Islet precursor cell (in vitro differentiated cells): ENCODE results near the gene ADAP1.
"Not testable (repeated sequence)": the region's sequence is repeated elsewhere in the genome, so short reads cannot be mapped to it uniquely, and the experiment has no call there.

ENCODE experiments used
- DNase-seq: peaks from one replicate; pipeline ENCODE4 v3.0.0-alpha.2; 2018

Gene ADAP1

GRCh38 chr7:877312-878232 lies 76.9 kb downstream of the ADAP1 start:
- DNase-seq: peak; percentile 77

- DNase-seq: no peak
Observed at GRCh38 chr7:876972-877311, 77.5 kb downstream of the ADAP1 start.

DNA sequence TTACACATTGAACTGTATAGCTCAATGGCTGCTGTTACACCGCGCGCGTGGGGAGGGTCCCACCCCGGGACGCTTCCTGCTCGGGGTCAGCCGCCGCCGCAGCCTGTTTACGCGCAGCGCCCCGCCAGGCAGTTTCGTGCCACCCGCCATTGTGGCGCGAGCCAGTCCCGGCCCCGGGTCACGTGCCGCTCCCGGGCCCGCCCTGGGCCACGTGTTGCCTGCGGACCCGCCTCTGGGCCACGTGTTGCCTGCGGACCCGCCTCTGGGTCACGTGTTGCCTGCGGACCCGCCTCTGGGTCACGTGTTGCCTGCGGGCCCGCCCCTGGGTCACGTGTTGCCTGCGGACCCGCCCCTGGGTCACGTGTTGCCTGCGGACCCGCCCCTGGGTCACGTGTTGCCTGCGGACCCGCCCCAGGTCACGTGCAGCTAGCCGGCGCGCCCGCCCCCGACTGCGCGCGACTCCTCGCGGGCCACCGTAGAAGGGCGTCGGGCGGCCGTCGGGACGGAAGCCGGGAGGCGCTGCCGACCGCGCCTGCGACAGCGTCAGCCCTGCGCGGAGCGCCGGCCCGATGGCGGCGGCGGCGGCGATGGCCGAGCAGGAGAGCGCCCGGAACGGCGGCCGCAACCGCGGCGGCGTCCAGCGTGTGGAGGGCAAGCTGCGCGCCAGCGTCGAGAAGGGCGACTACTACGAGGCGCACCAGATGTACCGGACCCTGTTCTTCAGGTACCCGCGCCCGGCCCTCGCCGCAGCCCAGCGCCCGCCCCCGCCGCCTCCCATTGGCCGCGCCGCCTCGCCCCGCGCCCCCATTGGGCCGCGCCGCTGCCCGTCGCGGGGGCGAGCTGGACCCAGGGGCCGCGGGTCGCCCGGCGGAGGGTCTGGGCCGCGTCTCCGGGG lies 78.2 kb downstream of the ADAP1 start, which contains the start of gene GET4:
Gene GET4, plus strand, starts transcription at position 478 of the 895 bp plus-strand sequence. Its CDS starts 92 bp downstream, at position 570.
- DNase-seq: peak; percentile 97

DNA sequence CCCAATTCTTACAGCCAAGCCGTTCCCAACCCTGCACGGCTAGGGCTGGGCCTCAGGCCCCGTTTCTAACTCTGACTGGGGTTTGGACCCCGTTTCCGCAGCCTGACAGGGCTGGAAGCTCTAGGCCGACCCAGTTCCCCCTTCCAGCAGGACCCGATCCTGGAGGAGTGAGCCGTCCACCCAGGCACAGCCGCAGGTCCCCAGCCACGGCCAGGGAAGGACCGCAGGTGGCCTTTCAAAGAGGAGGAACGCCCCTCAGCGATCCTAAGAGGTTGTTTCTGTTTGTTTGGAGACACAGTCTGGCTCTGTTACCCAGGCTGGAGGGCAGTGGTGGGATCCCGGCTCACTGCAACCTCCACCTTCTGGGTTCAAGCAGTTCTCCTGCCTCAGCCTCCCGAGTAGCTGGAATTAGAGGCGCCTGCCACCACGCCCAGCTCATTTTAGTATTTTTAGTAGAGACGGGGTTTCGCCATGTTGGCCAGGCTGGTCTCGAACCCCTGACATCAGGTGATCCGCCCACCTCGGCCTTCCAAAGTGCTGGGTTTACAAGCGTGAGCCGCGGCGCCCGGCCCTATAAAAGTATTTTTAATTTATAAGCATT lies 78.9 kb downstream of the ADAP1 start:
- no peak for DNase-seq

- no peak for DNase-seq
Observed at GRCh38 chr7:875051-875450, 79.4 kb downstream of the ADAP1 start.

- DNase-seq: no peak
Observed at GRCh38 chr7:874031-874749, 80.3 kb downstream of the ADAP1 start.

DNA sequence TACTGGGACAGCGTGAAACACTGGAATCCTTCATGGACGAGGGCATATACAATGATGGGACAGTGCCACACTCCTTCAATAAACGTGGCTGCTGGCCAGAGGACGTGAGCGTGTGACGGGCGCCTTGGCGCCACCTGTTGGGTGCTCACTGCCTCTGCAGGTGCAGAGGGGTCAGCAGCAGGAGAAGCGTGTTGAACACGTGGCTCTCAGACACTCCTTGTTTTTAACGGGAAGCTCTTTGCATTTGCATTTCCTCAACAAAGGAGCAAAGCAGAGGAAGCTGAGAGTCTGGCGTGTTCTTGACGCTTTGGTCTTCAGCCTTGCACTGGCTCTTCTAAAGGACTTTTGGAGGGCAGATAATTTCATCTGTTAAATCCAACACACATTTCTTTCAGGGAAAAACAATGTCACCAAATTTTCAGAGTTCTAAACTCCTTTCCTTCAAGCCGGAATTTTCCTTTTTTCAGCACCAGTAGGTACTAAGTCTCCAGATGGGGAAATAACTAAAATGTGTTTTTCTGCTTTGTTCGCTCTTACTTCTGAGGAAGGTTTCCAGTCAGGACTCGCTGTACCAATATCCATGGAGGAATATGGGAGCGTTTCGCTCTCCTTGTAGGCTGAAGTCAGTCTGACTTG lies 81.0 kb downstream of the ADAP1 start:
- peak; percentile 89 for DNase-seq

DNA sequence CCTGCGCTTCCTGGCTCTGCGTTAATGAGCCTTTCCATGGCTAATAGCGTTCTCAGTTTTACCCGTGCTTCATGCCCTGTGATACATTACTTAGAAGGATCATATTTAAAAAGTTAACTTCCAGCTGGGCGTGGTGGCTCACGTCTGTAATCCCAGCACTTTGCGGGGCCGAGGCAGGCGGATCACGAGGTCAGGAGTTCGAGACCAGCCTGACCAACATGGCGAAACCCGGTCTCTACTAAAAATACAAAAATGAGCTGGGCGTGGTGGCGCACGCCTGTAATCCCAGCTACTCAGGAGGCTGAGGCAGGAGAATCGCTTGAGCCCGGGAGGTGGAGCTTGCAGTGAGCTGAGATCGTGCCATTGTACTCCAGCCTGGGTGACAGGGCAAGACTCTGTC lies 81.8 kb downstream of the ADAP1 start:
- not testable (repeated sequence) for DNase-seq

DNA sequence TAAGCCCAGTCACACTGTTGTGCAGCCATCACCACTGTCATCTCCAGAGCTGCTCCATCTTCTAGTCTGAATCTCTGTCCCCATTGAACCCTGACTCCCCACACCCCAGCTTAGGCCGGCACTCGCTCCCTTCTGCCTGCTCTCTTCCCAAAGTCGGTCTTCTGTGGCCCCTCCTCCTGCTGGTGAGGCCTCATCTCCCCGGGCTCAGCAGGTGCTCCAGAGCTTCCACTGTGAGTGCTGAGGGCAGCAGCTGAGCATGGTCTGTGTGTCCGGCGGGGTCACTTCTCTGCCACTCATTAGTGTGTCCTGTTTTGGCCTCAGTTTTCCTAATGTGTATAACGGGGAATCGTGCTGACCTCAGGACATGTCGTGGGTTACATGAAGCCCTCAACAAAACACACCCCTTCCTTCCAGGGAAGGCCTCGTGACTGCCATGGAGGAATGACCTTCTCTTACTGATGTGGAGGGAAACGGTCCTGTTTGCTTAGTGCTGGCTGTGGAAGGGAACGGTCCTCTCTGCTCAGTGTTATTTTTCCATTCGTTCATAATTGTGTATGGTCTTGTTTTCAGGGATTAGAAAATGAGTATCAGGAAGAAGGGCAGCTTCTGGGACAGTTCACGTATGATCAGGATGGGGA lies 82.5 kb downstream of the ADAP1 start:
- DNase-seq: no peak

DNA sequence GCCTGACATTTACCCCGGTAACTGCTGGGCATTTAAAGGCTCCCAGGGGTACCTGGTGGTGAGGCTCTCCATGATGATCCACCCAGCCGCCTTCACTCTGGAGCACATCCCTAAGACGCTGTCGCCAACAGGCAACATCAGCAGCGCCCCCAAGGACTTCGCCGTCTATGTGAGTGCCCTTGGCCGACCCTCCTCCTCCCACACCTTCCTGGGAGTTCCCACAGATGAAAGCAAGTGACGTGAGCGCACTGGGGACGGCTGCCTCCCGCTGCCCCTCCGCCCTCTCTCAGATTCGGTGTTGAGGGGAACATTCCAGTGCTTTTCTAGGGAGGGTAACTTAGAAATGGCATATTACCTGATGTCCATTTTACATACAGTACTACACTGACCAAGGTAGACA lies 85.1 kb downstream of the ADAP1 start:
- no peak for DNase-seq

GRCh38 chr7:868189-868486 lies 86.3 kb downstream of the ADAP1 start:
- no peak for DNase-seq

- peak; percentile 45 for DNase-seq
Observed at GRCh38 chr7:867406-868188, 86.9 kb downstream of the ADAP1 start.

GRCh38 chr7:867001-867405 lies 87.5 kb downstream of the ADAP1 start:
- DNase-seq: no peak

DNA sequence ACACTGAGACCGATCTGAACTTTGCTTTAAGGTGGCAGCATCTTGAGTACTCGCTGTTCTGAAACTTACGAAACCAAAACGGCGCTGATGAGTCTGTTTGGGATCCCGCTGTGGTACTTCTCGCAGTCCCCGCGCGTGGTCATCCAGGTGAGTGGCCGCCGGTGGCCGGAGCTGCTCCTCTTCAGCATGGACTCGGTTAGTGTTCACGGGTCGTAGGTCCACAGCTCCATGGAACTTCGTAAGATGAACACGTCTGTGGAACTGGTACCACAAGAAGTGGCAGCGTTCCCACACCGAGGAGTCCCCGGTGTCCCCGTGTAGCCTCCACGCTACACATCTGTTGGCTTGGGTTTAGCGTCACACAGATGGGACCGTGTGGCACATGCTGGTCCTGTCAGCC lies 88.6 kb downstream of the ADAP1 start:
- no peak for DNase-seq

DNA sequence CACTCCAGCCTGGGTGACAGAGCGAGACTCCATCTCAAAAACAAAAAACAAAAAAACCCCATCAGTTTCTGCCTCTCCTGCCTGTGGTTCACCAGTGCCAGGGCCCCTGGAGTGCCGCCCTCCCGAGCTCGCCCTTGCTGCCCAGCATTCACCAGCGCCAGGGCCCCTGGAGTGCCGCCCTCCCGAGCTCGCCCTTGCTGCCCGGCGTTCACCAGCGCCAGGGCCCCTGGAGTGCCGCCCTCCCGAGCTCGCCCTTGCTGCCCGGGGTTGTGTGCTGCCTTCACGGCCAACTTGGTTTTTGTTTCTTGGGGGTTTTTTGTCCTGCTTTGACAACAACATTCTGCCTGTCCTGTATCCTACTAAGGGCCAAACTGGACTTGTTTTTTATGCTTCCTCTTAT lies 91.4 kb downstream of the ADAP1 start:
- no peak for DNase-seq

DNA sequence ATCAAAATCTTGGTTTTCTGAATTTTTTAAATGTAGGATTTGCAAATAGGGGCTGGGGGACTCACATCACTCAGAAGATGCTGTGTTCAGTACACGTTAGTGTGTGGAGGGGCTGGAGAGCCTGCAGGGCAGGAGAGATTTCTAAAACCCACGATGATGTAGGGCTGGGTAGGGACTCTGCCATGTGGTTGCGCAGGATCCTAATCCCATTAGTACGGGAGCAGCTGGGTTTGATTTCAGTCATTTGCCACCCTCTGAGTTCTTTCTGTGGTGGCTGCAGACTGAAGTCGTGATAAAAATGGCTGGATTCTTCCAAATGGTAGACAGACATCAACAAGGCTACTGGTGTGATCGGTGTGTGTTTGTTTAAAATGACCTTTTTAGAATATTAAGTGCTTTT lies 92.3 kb downstream of the ADAP1 start:
- no peak for DNase-seq

- no peak for DNase-seq
Observed at GRCh38 chr7:861222-861621, 93.3 kb downstream of the ADAP1 start.

- DNase-seq: peak; percentile 73
Observed at GRCh38 chr7:860149-860548, 94.3 kb downstream of the ADAP1 start.

- no peak for DNase-seq
Observed at GRCh38 chr7:859359-860030, 95.0 kb downstream of the ADAP1 start.

DNA sequence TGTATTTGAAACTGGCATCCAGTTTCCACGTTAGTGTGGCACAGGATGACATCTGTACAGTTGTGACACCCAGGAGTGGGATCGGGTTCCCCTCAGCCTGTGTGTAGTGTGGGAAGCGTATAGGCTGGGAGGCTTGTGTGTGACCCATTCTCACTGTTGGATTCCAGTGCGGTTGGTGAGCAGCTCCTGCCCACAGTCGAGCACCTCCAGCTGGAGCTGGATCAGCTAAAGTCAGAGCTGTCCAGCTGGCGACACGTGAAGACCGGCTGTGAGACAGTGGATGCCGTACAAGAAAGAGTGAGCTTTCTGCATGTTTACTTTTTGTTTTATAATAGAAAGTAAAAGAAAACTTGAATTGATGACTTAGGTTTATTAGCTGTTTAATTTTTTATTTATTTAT lies 96.8 kb downstream of the ADAP1 start:
- no peak for DNase-seq
